Epidermal melanocyte (primary cell): ENCODE data around the gene MYH6.
"Not testable (repeated sequence)": the region's sequence is repeated elsewhere in the genome, so short reads cannot be mapped to it uniquely, and the experiment has no call there.

ENCODE experiments used
- DNase-seq: peaks from one replicate; pipeline ENCODE4 v3.0.0; 2011; ENCODE audit warnings: low spot score; ENCODE audit not compliant: insufficient read length

Gene MYH6

GRCh38 chr14:23399591-23399990 lies 8.5 kb downstream of the MYH6 start:
- DNase-seq, result no peak

- no peak for DNase-seq
These were observed 8.9 kb downstream of the MYH6 start for GRCh38 chr14:23399136-23399535.

GRCh38 chr14:23398348-23398747 lies 9.7 kb downstream of the MYH6 start:
- no peak for DNase-seq

- no peak for DNase-seq
These were observed 11.2 kb downstream of the MYH6 start for GRCh38 chr14:23396781-23397407.

- no peak for DNase-seq
These were observed 11.9 kb downstream of the MYH6 start for GRCh38 chr14:23396126-23396525.

- DNase-seq, result no peak
These were observed 15.5 kb downstream of the MYH6 start for GRCh38 chr14:23392613-23393012.

- DNase-seq, result not testable (repeated sequence)
These were observed 18.2 kb downstream of the MYH6 start for GRCh38 chr14:23389871-23390270.

- no peak for DNase-seq
These were observed 18.7 kb downstream of the MYH6 start for GRCh38 chr14:23389396-23389795.

GRCh38 chr14:23388996-23389395 lies 19.1 kb downstream of the MYH6 start:
- no peak for DNase-seq

- no peak for DNase-seq
These were observed 19.9 kb downstream of the MYH6 start for GRCh38 chr14:23387916-23388882.

- no peak for DNase-seq
These were observed 21.1 kb downstream of the MYH6 start for GRCh38 chr14:23386999-23387398.

GRCh38 chr14:23386266-23386657 lies 21.8 kb downstream of the MYH6 start:
- not testable (repeated sequence) for DNase-seq

- DNase-seq, result no peak
These were observed 22.3 kb downstream of the MYH6 start for GRCh38 chr14:23385642-23386265.

GRCh38 chr14:23385244-23385641 lies 22.8 kb downstream of the MYH6 start:
- DNase-seq, result no peak

- DNase-seq, result no peak
These were observed 23.6 kb downstream of the MYH6 start for GRCh38 chr14:23384364-23385080.

GRCh38 chr14:23382731-23383440 lies 25.2 kb downstream of the MYH6 start:
- no peak for DNase-seq

GRCh38 chr14:23382276-23382675 lies 25.8 kb downstream of the MYH6 start:
- DNase-seq, result no peak

GRCh38 chr14:23381871-23382270 lies 26.2 kb downstream of the MYH6 start:
- no peak for DNase-seq

GRCh38 chr14:23380976-23381375 lies 27.1 kb downstream of the MYH6 start:
- DNase-seq, result no peak

- no peak for DNase-seq
These were observed 27.7 kb downstream of the MYH6 start for GRCh38 chr14:23380197-23380914.
